Activated CD4-positive, alpha-beta T cell treated with anti-CD3 and anti-CD28 coated beads, Interleukin-2, amount 10 ng/mL, durations not matched to agents 24 days and 14 days (primary cell): ENCODE results near the gene HMOX2. TPM values are rescaled to one million over a fixed set of nuclear protein-coding genes. Genes with fewer than 3 reads are reported as not detected.

Source experiments
- DNase-seq: peaks from one replicate; pipeline ENCODE4 v3.0.0; 2022
- H3K27ac Mint-ChIP-seq: one replicate; pipeline ENCODE4 v1.8.0; 2022; ENCODE audit warnings: mild to moderate bottlenecking, mixed read lengths
- H3K27me3 Mint-ChIP-seq: one replicate; pipeline ENCODE4 v1.8.0; 2022; ENCODE audit warnings: mixed read lengths
- H3K36me3 Mint-ChIP-seq: one replicate; pipeline ENCODE4 v1.8.0; 2022; ENCODE audit warnings: low read depth, mild to moderate bottlenecking, mixed read lengths
- H3K4me1 Mint-ChIP-seq: one replicate; pipeline ENCODE4 v1.8.0; 2021; ENCODE audit warnings: mixed read lengths
- H3K4me3 Mint-ChIP-seq: one replicate; pipeline ENCODE4 v1.8.0; 2022; ENCODE audit warnings: mild to moderate bottlenecking, moderate library complexity, mixed read lengths
- H3K9me3 Mint-ChIP-seq: one replicate; pipeline ENCODE4 v1.8.0; 2021; ENCODE audit warnings: mixed read lengths
- intact Hi-C: fragments of 100-400 bp; cut with micrococcal nuclease; formaldehyde crosslinking; loops from one replicate; pipeline ENCODE4 v1.15.1; 2023
- total RNA-seq: library from RNA; stranded (reverse); gene quantifications from 2 replicates; pipeline ENCODE4 v1.2.3, GENCODE V29; 2022

The HMOX2 gene
- total RNA-seq, 1 donor from 2014 or later: 64.3 TPM

DNA sequence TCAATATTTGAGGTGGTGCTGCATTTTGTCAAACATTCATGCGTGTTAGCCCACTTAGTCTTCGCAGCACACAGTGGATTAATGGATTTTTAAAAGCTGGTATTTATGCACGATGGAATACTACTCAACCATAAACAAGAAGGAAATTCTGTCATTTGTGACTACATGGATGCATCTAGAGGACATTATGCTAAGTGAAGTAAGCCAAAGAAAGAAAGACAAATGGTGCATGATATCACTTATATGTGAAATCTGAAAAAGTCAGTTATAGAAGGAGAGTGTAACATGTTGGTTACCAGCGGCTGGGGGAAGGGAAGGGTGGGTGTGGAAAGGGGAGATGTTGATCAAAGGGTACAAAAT lies 23.0 kb downstream of the HMOX2 start:
- Mint-ChIP-seq H3K9me3 (no peaks in the 10 kb centered on the region), H3K4me3 (no peak overlapping the region), H3K27ac (no peak overlapping the region), H3K27me3 (no peaks in the 10 kb centered on the region), H3K4me1 (peaks cover 49% of the 10 kb centered on the region), H3K36me3 (peaks cover 21% of the 10 kb centered on the region)
- no peak for DNase-seq
- intact Hi-C loops: no loop called here

DNA sequence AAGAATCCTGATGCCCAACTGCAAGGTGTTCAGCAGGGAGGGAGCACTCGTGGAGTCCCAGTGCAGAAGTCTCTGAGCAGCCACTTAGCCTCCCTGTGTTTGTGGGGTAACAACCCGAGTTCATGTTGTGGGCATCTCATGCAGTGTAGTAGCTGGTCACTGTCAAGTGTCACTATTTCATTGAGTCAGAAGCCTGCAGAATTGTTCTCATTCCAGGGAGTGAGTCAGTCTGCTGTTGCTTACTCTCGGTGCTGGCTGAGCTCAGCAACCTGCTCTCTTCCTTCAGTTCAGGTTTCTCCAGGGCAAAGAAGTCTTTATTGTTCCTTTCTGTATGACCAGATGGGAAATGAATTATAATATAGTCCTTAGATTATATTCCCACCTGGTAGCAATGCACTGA lies 24.1 kb downstream of the HMOX2 start:
- Mint-ChIP-seq H3K27me3 (no peaks in the 10 kb centered on the region), H3K9me3 (no peaks in the 10 kb centered on the region), H3K27ac (no peak overlapping the region), H3K4me1 (peaks cover 50% of the 10 kb centered on the region), H3K4me3 (no peak overlapping the region), H3K36me3 (peaks cover 21% of the 10 kb centered on the region)
- intact Hi-C loops: no loop called here
- DNase-seq: no peak

DNA sequence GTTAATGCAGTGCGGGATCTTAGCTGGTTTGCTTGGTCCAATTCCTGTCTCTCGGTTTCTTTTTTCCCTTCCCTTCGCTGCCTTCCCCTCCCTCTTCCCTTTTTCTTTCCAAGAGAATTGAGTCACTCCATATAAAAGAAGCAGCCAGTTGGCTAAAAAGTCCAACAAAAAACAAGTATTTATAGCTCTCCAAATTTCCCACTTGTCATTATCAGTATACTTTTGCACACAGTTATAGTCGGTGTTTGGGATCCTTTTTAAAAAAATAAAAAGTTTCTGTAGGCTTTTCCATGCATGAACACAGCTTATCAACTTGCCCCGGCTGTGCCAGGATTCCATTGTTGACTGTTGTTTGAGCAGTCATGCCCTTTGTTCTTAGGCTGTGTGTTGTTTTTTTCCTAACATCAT lies 24.9 kb downstream of the HMOX2 start:
- H3K9me3 Mint-ChIP-seq: no peaks in the 10 kb centered on the region
- H3K4me1 Mint-ChIP-seq: peaks cover 58% of the 10 kb centered on the region
- no peak overlapping the region for H3K4me3 Mint-ChIP-seq
- H3K36me3 Mint-ChIP-seq: peaks cover 17% of the 10 kb centered on the region
- no peaks in the 10 kb centered on the region for H3K27me3 Mint-ChIP-seq
- no peak for DNase-seq
- H3K27ac Mint-ChIP-seq: no peak overlapping the region
- intact Hi-C loops: no loop called here

DNA sequence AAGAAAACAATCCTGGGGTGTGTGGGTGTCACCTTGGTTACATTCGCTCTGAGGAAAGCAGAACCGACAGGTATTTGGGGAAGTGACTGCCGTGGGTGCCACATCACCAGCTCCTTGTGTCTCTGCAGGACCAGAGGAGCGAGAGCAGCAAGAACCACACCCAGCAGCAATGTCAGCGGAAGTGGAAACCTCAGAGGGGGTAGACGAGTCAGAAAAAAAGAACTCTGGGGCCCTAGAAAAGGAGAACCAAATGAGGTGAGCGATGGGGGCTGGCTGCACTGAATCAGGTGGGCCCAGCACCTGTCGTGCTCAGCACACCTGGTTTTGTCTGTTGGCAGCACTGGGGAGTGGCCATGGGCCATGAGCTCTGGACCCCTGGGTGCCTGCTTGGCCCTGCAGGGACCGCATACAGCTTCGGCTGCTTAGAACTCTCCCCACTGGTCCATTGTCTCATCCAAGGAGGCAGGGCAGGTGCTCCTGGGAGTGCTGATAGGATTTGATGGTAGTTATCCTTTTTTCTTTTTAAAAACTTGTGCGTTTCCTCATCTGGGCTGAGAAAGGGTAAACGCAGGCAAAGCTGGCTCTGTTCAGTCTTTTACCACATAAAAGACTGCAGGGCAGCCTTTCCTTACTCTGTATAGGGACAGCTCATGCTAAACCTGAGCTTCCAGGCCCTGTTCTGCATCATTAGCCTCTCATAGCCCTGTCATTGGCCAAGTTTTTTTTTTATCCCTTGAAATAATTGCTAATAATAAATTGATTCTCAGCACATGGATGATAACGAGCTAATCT lies 29.4 kb downstream of the HMOX2 start:
- Mint-ChIP-seq H3K4me1 (peaks cover 47% of the 10 kb centered on the region), H3K36me3 (peaks cover 25% of the 10 kb centered on the region), H3K4me3 (peak overlapping the region; percentile 80), H3K27me3 (no peaks in the 10 kb centered on the region), H3K9me3 (no peaks in the 10 kb centered on the region), H3K27ac (peak overlapping the region; percentile 87)
- intact Hi-C loops: loop anchor here (1.0 kb wide), 4 partner anchors 10 to 80 kb away; partner anchors contain the start of gene HMOX2
- peak; percentile 94 for DNase-seq

DNA sequence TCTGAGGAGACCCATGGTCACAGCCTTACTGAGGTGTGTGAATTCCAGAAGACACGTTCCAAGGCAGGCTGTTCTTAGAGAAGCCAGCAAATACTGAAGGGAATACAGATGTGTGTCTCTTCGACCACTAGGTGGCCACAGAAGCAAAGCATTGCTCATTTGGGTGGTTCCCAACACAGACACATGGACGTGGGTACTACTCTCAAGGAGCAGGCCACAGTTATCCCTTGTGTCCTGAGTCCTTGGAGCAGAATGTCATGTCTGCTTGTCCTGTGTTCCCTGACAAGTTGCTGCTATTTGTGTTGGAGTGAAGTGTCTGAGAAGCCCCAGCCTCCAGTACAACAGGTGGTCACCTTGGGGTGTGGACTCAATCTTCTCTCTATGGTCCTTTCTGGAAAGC lies 30.3 kb downstream of the HMOX2 start:
- Mint-ChIP-seq H3K27me3 (no peaks in the 10 kb centered on the region), H3K4me1 (peaks cover 44% of the 10 kb centered on the region), H3K27ac (peak overlapping the region; percentile 87), H3K4me3 (peak overlapping the region; percentile 80), H3K9me3 (no peaks in the 10 kb centered on the region), H3K36me3 (peaks cover 33% of the 10 kb centered on the region)
- peak; percentile 88 for DNase-seq
- intact Hi-C loops: loop anchor here (1.0 kb wide), 2 partner anchors 42 to 79 kb away; no protein-coding TSS in a partner anchor

DNA sequence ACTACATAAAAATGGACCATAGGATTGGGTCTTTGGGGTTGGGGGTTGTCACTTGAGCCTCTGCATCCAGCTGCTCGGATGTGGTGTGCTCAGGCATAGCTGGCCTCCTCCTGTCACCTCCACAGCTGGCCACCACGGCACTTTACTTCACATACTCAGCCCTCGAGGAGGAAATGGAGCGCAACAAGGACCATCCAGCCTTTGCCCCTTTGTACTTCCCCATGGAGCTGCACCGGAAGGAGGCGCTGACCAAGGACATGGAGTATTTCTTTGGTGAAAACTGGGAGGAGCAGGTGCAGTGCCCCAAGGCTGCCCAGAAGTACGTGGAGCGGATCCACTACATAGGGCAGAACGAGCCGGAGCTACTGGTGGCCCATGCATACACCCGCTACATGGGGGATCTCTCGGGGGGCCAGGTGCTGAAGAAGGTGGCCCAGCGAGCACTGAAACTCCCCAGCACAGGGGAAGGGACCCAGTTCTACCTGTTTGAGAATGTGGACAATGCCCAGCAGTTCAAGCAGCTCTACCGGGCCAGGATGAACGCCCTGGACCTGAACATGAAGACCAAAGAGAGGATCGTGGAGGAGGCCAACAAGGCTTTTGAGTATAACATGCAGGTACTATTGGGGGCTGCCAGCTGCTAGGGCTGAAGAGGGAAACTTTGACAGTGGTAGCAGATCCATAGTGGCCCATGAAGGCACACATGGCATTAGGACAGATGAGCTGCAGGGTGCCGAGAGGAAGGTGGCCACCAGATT lies 31.6 kb downstream of the HMOX2 start:
- H3K4me1 Mint-ChIP-seq: peaks cover 38% of the 10 kb centered on the region
- no peaks in the 10 kb centered on the region for H3K9me3 Mint-ChIP-seq
- no peak for DNase-seq
- no peak overlapping the region for H3K27ac Mint-ChIP-seq
- intact Hi-C loops: no loop called here
- peaks cover 41% of the 10 kb centered on the region for H3K36me3 Mint-ChIP-seq
- H3K27me3 Mint-ChIP-seq: no peaks in the 10 kb centered on the region
- no peak overlapping the region for H3K4me3 Mint-ChIP-seq

DNA sequence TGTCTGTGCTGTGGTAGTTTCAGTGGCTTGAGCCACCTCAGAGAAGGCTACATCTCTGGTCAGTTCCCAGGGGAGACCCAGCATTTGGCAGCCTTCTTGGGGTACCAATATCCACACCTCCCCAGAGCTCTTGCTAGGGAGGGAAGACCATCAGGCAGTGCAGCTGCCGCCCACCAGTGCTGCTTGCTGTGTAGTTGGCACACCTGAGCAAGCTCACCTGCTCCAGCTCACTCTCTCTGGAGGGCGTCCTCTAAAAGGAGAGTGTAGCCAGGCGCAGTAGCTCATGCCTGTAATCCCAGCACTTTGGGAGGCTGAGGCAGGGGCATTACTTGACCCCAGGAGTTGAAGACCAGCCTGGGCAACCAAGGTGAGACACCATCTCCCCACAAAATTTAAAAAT lies 32.6 kb downstream of the HMOX2 start:
- no peak overlapping the region for H3K27ac Mint-ChIP-seq

DNA sequence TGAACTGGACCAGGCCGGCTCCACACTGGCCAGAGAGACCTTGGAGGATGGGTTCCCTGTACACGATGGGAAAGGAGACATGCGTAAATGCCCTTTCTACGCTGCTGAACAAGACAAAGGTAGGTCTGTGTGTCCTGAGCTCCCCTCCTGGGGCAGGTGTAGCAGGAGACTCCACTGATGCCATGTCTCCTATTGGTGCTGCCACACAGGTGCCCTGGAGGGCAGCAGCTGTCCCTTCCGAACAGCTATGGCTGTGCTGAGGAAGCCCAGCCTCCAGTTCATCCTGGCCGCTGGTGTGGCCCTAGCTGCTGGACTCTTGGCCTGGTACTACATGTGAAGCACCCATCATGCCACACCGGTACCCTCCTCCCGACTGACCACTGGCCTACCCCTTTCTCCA lies 33.2 kb downstream of the HMOX2 start:
- Mint-ChIP-seq H3K9me3 (no peaks in the 10 kb centered on the region), H3K36me3 (peaks cover 47% of the 10 kb centered on the region)

More for the DNA sequence above, 32.6 kb downstream of the HMOX2 start:
- no peaks in the 10 kb centered on the region for H3K9me3 Mint-ChIP-seq
- H3K27me3 Mint-ChIP-seq: no peaks in the 10 kb centered on the region
- H3K4me3 Mint-ChIP-seq: no peak overlapping the region
- intact Hi-C loops: no loop called here
- H3K4me1 Mint-ChIP-seq: peaks cover 36% of the 10 kb centered on the region
- DNase-seq: no peak
- peaks cover 47% of the 10 kb centered on the region for H3K36me3 Mint-ChIP-seq

DNA sequence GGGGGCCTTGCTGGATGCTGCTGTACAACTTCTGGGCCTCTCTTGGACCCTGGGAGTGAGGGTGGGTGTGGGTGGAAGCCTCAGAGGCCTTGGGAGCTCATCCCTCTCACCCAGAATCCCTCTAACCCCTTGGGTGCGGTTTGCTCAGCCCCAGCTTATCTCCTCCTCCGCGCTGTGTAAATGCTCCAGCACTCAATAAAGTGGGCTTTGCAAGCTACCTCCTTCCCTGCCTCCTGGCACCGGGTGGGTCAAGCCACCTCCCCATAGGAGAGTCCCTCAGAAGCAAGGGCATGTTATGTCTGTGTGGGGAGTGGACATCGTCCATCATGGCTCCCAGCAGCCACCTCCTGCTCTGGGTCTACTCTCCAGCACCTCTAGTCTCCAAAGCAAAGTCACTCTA lies 33.9 kb downstream of the HMOX2 start:
- peaks cover 37% of the 10 kb centered on the region for H3K4me1 Mint-ChIP-seq
- intact Hi-C loops: no loop called here
- no peak overlapping the region for H3K4me3 Mint-ChIP-seq
- no peaks in the 10 kb centered on the region for H3K27me3 Mint-ChIP-seq
- peaks cover 49% of the 10 kb centered on the region for H3K36me3 Mint-ChIP-seq
- no peak for DNase-seq
- H3K9me3 Mint-ChIP-seq: no peaks in the 10 kb centered on the region
- H3K27ac Mint-ChIP-seq: peak overlapping the region; percentile 42

More for the DNA sequence above, 33.2 kb downstream of the HMOX2 start:
- Mint-ChIP-seq H3K27me3 (no peaks in the 10 kb centered on the region), H3K4me1 (peaks cover 35% of the 10 kb centered on the region), H3K27ac (no peak overlapping the region), H3K4me3 (no peak overlapping the region)
- DNase-seq: no peak
- intact Hi-C loops: no loop called here

DNA sequence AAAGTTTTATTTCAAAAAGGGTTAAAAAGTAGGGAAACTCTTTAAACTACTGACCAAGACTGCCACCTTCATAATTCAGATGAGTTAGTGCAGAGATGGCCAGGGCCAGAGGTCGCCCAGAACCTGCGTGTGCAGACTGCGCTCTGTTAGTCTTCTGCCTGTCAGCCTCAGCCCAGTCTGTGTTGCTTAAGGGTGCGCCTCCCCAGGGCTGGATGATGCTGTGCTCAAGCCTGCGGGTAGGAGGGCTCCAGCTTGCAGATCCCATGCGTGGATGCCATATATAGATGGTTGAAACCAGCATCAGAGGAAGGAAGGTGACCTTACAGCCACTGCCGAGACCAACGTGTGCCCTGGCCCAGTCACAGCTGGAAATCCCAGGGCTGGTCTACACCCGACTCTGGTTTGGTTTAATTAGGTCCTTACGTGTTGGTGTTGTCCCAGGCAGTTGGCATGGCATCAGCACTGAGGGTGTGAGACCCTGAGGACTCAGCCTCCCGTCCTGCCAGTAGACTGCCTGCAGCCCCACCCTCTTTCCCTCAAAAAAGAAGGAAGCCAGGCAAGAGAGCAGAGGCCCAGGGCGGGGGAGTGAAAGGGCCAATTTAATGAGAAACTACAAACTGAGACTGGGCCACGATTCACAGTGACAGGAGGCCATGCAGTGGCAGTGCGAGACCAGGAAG lies 34.7 kb downstream of the HMOX2 start:
- Mint-ChIP-seq H3K4me3 (no peak overlapping the region), H3K9me3 (no peaks in the 10 kb centered on the region), H3K27me3 (no peaks in the 10 kb centered on the region), H3K36me3 (peaks cover 52% of the 10 kb centered on the region), H3K4me1 (peaks cover 37% of the 10 kb centered on the region), H3K27ac (peak overlapping the region; percentile 25)
- intact Hi-C loops: no loop called here
- DNase-seq: no peak

DNA sequence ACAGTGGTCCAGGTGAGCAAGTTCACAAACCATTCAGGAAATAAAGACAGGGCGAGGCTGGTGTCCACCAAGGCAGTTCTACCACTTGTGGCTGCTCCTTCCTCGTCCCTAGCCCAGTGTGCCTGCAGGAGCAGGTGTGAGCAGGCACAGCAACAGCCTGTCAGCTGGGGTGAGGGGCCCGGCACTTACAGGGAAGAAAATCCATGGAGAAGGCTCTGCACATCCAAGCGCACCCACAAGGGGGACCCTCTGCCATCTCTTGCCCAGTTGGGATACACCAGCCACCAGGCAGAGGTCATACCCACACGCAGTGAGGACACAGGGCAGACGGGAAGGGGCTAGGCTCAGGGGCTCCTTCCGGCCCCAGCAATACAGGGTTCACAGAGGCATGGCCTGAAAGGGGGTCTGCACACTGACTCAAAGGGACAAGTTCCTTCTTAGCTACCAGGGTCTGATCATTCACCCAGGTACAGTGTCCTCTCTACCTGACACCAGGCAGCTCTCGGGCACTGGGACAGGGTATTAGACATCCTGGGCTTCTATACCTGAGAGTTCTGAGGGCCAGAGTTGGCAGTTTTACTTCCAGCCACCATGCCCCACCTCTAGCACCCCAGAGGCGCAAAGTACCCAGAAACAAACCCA lies 35.4 kb downstream of the HMOX2 start:
- no peaks in the 10 kb centered on the region for H3K27me3 Mint-ChIP-seq
- H3K27ac Mint-ChIP-seq: no peak overlapping the region
- DNase-seq: no peak
- H3K9me3 Mint-ChIP-seq: no peaks in the 10 kb centered on the region
- intact Hi-C loops: no loop called here
- peaks cover 51% of the 10 kb centered on the region for H3K36me3 Mint-ChIP-seq
- H3K4me3 Mint-ChIP-seq: no peak overlapping the region
- H3K4me1 Mint-ChIP-seq: peaks cover 35% of the 10 kb centered on the region

DNA sequence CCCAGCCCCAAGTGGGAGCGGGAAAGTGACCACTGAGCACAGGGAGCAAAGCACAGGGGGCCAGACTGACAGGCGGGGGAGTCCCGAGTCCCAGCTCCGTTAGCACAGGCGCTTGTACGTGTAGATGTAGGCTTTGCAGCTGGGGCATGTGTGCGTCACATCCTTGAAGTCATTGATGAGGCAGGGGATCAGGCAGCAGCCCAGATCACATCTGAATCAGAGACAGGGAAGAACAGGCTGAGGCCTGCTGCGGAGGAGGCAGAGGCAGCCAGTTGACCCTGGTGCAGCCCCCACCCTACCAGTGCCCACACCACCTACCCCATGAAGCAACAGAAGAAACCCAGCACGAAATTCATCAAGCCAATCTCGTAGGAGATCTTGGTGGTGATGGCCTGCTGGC lies 36.3 kb downstream of the HMOX2 start:
- Mint-ChIP-seq H3K27ac (no peak overlapping the region), H3K4me3 (no peak overlapping the region), H3K36me3 (peaks cover 43% of the 10 kb centered on the region), H3K4me1 (peaks cover 33% of the 10 kb centered on the region), H3K27me3 (no peaks in the 10 kb centered on the region), H3K9me3 (no peaks in the 10 kb centered on the region)
- no peak for DNase-seq
- intact Hi-C loops: no loop called here

DNA sequence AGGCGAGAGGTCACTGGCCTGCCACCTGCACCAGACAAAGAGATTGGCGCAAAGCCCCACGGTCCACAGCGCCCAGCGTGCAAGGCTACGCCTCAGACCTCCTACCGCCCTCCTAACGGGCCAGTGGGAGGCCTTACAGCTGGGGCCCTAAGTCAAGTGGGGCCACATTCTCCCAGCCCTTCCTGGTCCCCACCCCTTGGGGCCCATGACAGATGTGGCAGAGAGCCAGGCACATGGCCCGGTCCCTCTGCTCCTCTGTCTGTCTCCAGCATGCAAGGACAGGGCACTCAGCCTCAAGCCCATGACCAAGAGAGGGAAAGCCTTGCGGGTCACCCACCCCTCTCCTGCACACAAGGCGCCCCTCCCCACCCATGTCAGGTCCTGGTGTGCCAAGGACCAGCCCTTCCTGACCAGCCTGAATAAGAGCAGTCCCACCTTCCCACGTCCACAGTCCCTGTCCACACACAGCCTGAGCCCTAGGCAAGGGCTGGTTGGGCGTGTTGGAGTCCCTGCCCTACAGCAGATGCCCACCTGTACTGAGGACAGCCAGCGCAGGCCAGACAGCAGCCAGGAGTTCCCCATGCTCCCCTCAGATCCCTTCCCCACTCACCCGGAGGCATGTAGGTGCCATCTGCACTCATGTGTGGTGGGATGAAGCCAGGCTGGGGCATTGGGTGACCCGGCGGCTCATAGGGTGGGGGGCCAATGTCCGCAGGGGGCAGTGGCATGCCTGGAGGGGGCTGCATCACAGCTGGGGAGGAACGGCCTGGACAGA lies 37.1 kb downstream of the HMOX2 start:
- H3K4me1 Mint-ChIP-seq: peaks cover 32% of the 10 kb centered on the region
- H3K27ac Mint-ChIP-seq: peak overlapping the region; percentile 34
- DNase-seq: no peak
- no peak overlapping the region for H3K4me3 Mint-ChIP-seq
- no peaks in the 10 kb centered on the region for H3K27me3 Mint-ChIP-seq
- H3K36me3 Mint-ChIP-seq: peaks cover 35% of the 10 kb centered on the region
- intact Hi-C loops: no loop called here
- H3K9me3 Mint-ChIP-seq: no peaks in the 10 kb centered on the region
